GM23338 (cell line): ENCODE measurements around the gene GPA33. TPM values are rescaled to one million over a fixed set of nuclear protein-coding genes. Genes with fewer than 3 reads are reported as not detected.

Experiments used
- ATAC-seq: fragments of 200-7000 bp; cut with Tn5 transposase; 3 replicates; pipeline ENCODE4 v1.9.1; 2020
- DNase-seq: peaks from one replicate; pipeline ENCODE4 v3.0.0-alpha.2; 2015; ENCODE audit warnings: low spot score
- H2AFZ ChIP-seq: fragments of 200-600 bp; sonication (generic); 2 replicates; pipeline ENCODE4 v1.8.0; 2016; ENCODE audit warnings: antibody characterized with exemption, mild to moderate bottlenecking, moderate library complexity
- H3F3A ChIP-seq: fragments of 200-600 bp; sonication (generic); replicated peaks from 2 replicates; pipeline ENCODE4 v1.8.0; 2017; ENCODE audit warnings: antibody characterized with exemption, mixed run types, low read depth
- H3K27ac ChIP-seq: fragments of 200-600 bp; sonication (generic); 2 replicates; pipeline ENCODE4 v1.6.1; 2016; ENCODE audit warnings: low read depth
- H3K27me3 ChIP-seq: fragments of 200-600 bp; sonication (generic); 2 replicates; pipeline ENCODE4 v1.8.0; 2016; ENCODE audit warnings: mild to moderate bottlenecking, mixed run types, moderate library complexity; ENCODE audit not compliant: insufficient read depth
- H3K36me3 ChIP-seq: fragments of 200-600 bp; sonication (generic); 2 replicates; pipeline ENCODE4 v1.8.0; 2016; ENCODE audit warnings: mild to moderate bottlenecking; ENCODE audit not compliant: insufficient read depth
- H3K4me1 ChIP-seq: fragments of 200-600 bp; sonication (generic); 2 replicates; pipeline ENCODE4 v1.8.0; 2016; ENCODE audit warnings: mild to moderate bottlenecking, moderate library complexity; ENCODE audit not compliant: insufficient read depth
- H3K4me2 ChIP-seq: fragments of 200-600 bp; sonication (generic); 2 replicates; pipeline ENCODE4 v1.7.1; 2017; ENCODE audit warnings: mixed run types
- H3K4me3 ChIP-seq: fragments of 200-600 bp; sonication (generic); 2 replicates; pipeline ENCODE4 v1.6.1; 2016; ENCODE audit warnings: mixed run types
- H3K79me2 ChIP-seq: fragments of 200-600 bp; sonication (generic); replicated peaks from 2 replicates; pipeline ENCODE4 v1.8.0; 2017; ENCODE audit warnings: mild to moderate bottlenecking; ENCODE audit not compliant: insufficient read depth
- H3K9me2 ChIP-seq: fragments of 200-600 bp; sonication (generic); 2 replicates; pipeline ENCODE4 v1.8.0; 2017; ENCODE audit not compliant: insufficient read depth
- H4K20me1 ChIP-seq: fragments of 200-600 bp; sonication (generic); replicated peaks from 2 replicates; pipeline ENCODE4 v1.8.0; 2017; ENCODE audit warnings: mild to moderate bottlenecking; ENCODE audit not compliant: insufficient read depth
- H3K27ac Mint-ChIP-seq: 2 replicates; pipeline ENCODE4 v1.8.0; 2020; ENCODE audit warnings: inconsistent platforms, mild to moderate bottlenecking, moderate library complexity, mixed read lengths
- H3K27me3 Mint-ChIP-seq: 3 replicates; pipeline ENCODE4 v1.8.0; 2022; ENCODE audit warnings: low read depth, mild to moderate bottlenecking, moderate library complexity, mixed read lengths, inconsistent platforms; ENCODE audit not compliant: insufficient read depth, poor library complexity
- H3K36me3 Mint-ChIP-seq: 3 replicates; pipeline ENCODE4 v1.8.0; 2021; ENCODE audit warnings: low read depth, mild to moderate bottlenecking, inconsistent platforms, moderate library complexity, mixed read lengths
- H3K4me1 Mint-ChIP-seq: 3 replicates; pipeline ENCODE4 v1.8.0; 2020; ENCODE audit warnings: mild to moderate bottlenecking, inconsistent platforms, mixed read lengths
- H3K4me3 Mint-ChIP-seq: 3 replicates; pipeline ENCODE4 v1.8.0; 2021; ENCODE audit warnings: moderate library complexity, mild to moderate bottlenecking, inconsistent platforms, mixed read lengths
- H3K9me3 Mint-ChIP-seq: 3 replicates; pipeline ENCODE4 v1.8.0; 2020; ENCODE audit warnings: moderate library complexity, mild to moderate bottlenecking, inconsistent platforms, mixed read lengths
- CREB1 ChIP-seq: fragments of 250-450 bp; sonication (Bioruptor Pico); IDR thresholded peaks from 2 replicates; pipeline ENCODE4 v1.5.0; 2020; ENCODE audit warnings: low read depth, mild to moderate bottlenecking, moderate library complexity
- ETS1 ChIP-seq: IDR thresholded peaks from 2 replicates; pipeline ENCODE4 v1.6.1; 2016; ENCODE audit warnings: antibody characterized with exemption
- EZH2 ChIP-seq: fragments of 200-600 bp; sonication (generic); IDR thresholded peaks from one replicate; pipeline ENCODE4 v1.8.0; 2017; ENCODE audit warnings: antibody characterized with exemption, mild to moderate bottlenecking, low read depth; ENCODE audit not compliant: unreplicated experiment
- JUNB ChIP-seq: IDR thresholded peaks from one replicate; pipeline ENCODE4 v1.6.1; 2016; ENCODE audit warnings: antibody characterized with exemption; ENCODE audit not compliant: unreplicated experiment
- NANOG ChIP-seq: IDR thresholded peaks from 2 replicates; pipeline ENCODE4 v1.6.1; 2016; ENCODE audit warnings: antibody characterized with exemption, borderline replicate concordance
- POLR2AphosphoS5 ChIP-seq: IDR thresholded peaks from 2 replicates; pipeline ENCODE4 v1.6.1; 2016; ENCODE audit warnings: antibody characterized with exemption, low read depth
- STAT1 ChIP-seq: IDR thresholded peaks from one replicate; pipeline ENCODE4 v1.6.1; 2016; ENCODE audit warnings: antibody characterized with exemption; ENCODE audit not compliant: unreplicated experiment
- ZNF114 ChIP-seq: fragments of 250-450 bp; sonication (Bioruptor Pico); IDR thresholded peaks from 2 replicates; pipeline ENCODE4 v1.5.0; 2020; ENCODE audit warnings: mild to moderate bottlenecking, moderate library complexity
- ZNF331 ChIP-seq: fragments of 250-450 bp; sonication (Bioruptor Pico); IDR thresholded peaks from 2 replicates; pipeline ENCODE4 v1.5.0; 2020; ENCODE audit warnings: low read depth, mild to moderate bottlenecking, moderate library complexity
- polyA plus RNA-seq: library from polyadenylated mRNA; unstranded; fragments of >200 nt; fragmentation: Nextera tagmentation; extraction: Ambion mirVana; gene quantifications from 2 replicates; pipeline ENCODE4 v1.2.1, GENCODE V29; 2016
- total RNA-seq: library from RNA; depleted of rRNA; stranded (reverse); fragments of >200 nt; shearing (Covaris generic); gene quantifications from 2 replicates; pipeline ENCODE4 v1.2.3, GENCODE V29; 2014
- TF ChIP-seq, protein P1 (sequence below), 2 experiments: fragments of 200-600 bp in 1 of 2; sonication (generic) in 1 of 2; conservative IDR thresholded peaks; 2 replicates each; pipeline versions ENCODE4 v1.5.1 to v1.6.1; 2016 to 2017; ENCODE audit warnings: antibody characterized with exemption in 2 of 2, low read depth in 2 of 2, mild to moderate bottlenecking in 2 of 2, moderate library complexity in 1 of 2

Gene GPA33
- total and polyA plus RNA-seq, 2 experiments from 2014 or later, result 0.10 to 0.28 TPM

DNA sequence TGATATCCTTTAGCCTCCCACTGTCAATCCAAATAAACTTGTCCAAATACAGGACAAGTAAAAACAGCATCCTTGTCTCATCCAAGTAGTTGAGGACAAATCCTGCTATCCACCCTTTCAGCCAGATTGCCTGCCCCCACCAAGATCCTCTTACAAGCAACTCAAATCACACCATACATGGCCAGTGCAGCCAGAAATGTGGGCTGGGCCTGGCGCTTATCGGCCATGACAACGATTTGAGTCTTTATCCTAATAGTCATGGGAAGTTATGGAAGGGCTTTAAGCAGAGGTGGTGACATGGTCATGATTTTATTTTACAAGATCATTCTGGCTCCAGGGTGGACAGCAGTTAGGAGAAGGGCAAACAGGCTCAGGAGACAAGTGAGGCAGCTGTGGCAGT, 6.3 kb downstream of the GPA33 start:
- no peaks in the 10 kb centered on the region for H3K79me2 ChIP-seq
- Mint-ChIP-seq H3K36me3 (no peaks in the 10 kb centered on the region), H3K4me1 (peaks cover 2% of the 10 kb centered on the region; the same call in 1 of the 3 replicates)

DNA sequence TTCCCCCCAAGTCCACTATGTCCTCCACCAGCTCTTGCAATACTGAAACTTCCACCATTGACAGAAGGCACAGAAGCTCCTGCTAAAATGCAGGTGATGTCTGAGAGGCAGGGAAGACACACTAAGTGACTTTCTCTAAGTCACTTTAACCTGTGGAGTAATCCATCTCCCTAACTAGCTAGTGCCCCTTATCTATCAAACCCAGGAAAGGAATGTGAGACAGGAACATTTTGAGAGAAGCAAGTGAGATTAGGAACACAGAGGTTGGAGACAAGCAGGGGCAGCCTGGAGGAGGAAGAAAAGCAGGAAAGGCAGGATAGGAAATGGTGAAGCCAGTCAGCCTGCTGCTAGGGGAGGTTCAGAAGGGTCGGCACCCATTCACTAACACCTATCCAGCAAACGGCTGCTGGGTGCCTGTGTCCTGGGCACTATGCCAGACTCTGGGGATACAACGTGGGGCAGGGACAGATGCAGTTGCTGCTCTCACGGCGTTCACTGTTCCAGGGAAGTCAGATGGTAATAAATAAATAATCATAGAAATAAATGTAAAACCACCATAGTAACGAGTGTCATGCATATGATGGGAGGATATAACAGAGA, 7.0 kb downstream of the GPA33 start:
- Mint-ChIP-seq H3K9me3 (no peaks in the 10 kb centered on the region), H3K27ac (no peak overlapping the region), H3K4me3 (no peak overlapping the region), H3K27me3 (no peaks in the 10 kb centered on the region), H3K36me3 (no peaks in the 10 kb centered on the region), H3K4me1 (peaks cover 2% of the 10 kb centered on the region; the same call in 1 of the 3 replicates)
- DNase-seq (no peak), ATAC-seq (no peak)
- Histone ChIP-seq H2AFZ (no peak overlapping the region), H3K27me3 (no peaks in the 10 kb centered on the region), H3F3A (no peaks in the 10 kb centered on the region), H3K9me2 (no peaks in the 10 kb centered on the region), H4K20me1 (no peaks in the 10 kb centered on the region), H3K4me2 (no peak overlapping the region), H3K4me3 (no peak overlapping the region), H3K36me3 (no peaks in the 10 kb centered on the region), H3K4me1 (no peaks in the 10 kb centered on the region), H3K27ac (no peak overlapping the region), H3K79me2 (no peaks in the 10 kb centered on the region)
- no peak for TF ChIP-seq POLR2AphosphoS5
- TF ChIP-seq ETS1, result no peak
- TF ChIP-seq CREB1 (CRISPR knock-in tag), result no peak
- TF ChIP-seq JUNB, result no peak
- TF ChIP-seq ZNF114 (CRISPR knock-in tag), result no peak
- TF ChIP-seq ZNF331, result no peak
- no peak for TF ChIP-seq EZH2
- TF ChIP-seq, protein P1, sequence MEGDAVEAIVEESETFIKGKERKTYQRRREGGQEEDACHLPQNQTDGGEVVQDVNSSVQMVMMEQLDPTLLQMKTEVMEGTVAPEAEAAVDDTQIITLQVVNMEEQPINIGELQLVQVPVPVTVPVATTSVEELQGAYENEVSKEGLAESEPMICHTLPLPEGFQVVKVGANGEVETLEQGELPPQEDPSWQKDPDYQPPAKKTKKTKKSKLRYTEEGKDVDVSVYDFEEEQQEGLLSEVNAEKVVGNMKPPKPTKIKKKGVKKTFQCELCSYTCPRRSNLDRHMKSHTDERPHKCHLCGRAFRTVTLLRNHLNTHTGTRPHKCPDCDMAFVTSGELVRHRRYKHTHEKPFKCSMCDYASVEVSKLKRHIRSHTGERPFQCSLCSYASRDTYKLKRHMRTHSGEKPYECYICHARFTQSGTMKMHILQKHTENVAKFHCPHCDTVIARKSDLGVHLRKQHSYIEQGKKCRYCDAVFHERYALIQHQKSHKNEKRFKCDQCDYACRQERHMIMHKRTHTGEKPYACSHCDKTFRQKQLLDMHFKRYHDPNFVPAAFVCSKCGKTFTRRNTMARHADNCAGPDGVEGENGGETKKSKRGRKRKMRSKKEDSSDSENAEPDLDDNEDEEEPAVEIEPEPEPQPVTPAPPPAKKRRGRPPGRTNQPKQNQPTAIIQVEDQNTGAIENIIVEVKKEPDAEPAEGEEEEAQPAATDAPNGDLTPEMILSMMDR (conservative IDR thresholded peaks at IDR 0.05; ENCODE audit: low read depth in 2 of 2), result no peak

More for the DNA sequence above, 6.3 kb downstream of the GPA33 start:
- Histone ChIP-seq H4K20me1 (no peaks in the 10 kb centered on the region), H3K4me2 (no peak overlapping the region), H3F3A (no peaks in the 10 kb centered on the region), H3K4me1 (no peaks in the 10 kb centered on the region), H3K9me2 (no peaks in the 10 kb centered on the region), H3K27ac (no peak overlapping the region), H3K27me3 (no peaks in the 10 kb centered on the region), H2AFZ (no peak overlapping the region), H3K4me3 (no peak overlapping the region), H3K36me3 (no peaks in the 10 kb centered on the region)
- H3K27ac Mint-ChIP-seq, result no peak overlapping the region
- no peaks in the 10 kb centered on the region for H3K9me3 Mint-ChIP-seq
- no peak for TF ChIP-seq POLR2AphosphoS5
- TF ChIP-seq NANOG, result no peak
- TF ChIP-seq ETS1, result no peak
- TF ChIP-seq STAT1, result no peak
- TF ChIP-seq ZNF114 (CRISPR knock-in tag), result no peak
- no peak for TF ChIP-seq EZH2
- TF ChIP-seq CREB1 (CRISPR knock-in tag), result no peak
- TF ChIP-seq JUNB, result no peak
- TF ChIP-seq, protein P1 (conservative IDR thresholded peaks at IDR 0.05; ENCODE audit: low read depth in 2 of 2), result no peak
- DNase-seq (no peak), ATAC-seq (no peak)
- H3K27me3 Mint-ChIP-seq, result no peaks in the 10 kb centered on the region
- H3K4me3 Mint-ChIP-seq, result no peak overlapping the region
